GM19452 (cell line): ENCODE results near the gene SLC35E3.
A peak's percentile ranks its signal among the peaks of the same experiment; 100 is the strongest.

Source experiments
- ATAC-seq: cut with Tn5 transposase; IDR thresholded peaks from one replicate; pipeline ENCODE4 v1.9.1; 2021; ENCODE audit not compliant: unreplicated experiment

Gene SLC35E3

GRCh38 chr12:68745904-68746571 is at the start of gene SLC35E3:
Gene SLC35E3 (plus strand): TSS chr12:68746176. CDS start chr12:68746378, 202 bp downstream.
- ATAC-seq = peak; percentile 96

- ATAC-seq = no peak
Measured at GRCh38 chr12:68699486-68699885, 46.5 kb upstream of the SLC35E3 start.

DNA sequence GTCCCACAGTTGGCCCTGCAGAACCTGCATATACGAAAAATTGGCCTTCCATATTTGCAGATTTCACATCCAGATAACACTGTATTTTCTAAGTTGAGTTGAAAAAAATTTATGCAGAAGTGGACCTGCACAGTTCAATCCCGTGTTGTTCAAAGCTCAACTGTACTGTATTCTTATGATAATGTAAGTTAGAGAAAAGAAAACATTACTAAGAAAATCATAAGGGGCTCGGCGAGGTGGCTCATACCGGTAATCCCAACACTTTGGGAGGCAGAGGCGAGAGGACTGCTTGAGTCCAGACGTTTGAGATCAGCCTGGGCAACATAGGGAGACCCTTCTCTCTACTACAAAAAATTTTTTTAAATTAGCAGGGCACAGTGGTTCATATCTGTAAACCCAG is 18.2 kb upstream of the SLC35E3 start:
- ATAC-seq = no peak

- no peak for ATAC-seq
Measured at GRCh38 chr12:68733661-68734071, 12.3 kb upstream of the SLC35E3 start.

GRCh38 chr12:68739891-68740290 is 6.1 kb upstream of the SLC35E3 start:
- ATAC-seq = no peak

- ATAC-seq = no peak
Measured at GRCh38 chr12:68743356-68743755, 2.6 kb upstream of the SLC35E3 start.

GRCh38 chr12:68745376-68745903 is 536 bp upstream of the SLC35E3 start:
- no peak for ATAC-seq

DNA sequence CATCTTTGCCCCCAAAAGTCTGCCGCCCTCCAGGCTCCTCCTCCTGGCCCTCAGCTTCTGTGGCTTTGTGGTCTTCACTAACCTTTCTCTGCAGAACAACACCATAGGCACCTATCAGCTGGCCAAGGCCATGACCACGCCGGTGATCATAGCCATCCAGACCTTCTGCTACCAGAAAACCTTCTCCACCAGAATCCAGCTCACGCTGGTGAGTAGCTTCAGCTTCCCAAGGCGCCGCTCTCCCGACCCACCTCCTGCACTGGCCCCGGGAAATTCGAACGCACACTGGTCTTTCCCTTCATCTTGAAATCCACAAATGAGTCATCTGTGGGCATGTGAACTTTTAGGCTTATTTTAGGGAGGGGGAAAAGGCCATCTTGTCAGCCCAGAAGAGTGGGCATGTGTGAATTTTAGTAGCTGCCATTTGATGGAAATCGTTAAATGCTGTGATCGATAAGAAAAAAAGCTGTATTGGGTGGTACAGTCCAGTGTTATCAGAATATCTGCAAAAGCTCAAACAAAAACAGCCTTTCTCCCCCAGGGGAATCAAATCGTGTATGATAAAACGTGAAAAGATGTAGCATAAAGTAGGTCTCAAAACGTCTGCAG is 700 bp downstream of the SLC35E3 start:
- ATAC-seq = peak; percentile 42

GRCh38 chr12:68749443-68749842 is 3.5 kb downstream of the SLC35E3 start:
- ATAC-seq = no peak

DNA sequence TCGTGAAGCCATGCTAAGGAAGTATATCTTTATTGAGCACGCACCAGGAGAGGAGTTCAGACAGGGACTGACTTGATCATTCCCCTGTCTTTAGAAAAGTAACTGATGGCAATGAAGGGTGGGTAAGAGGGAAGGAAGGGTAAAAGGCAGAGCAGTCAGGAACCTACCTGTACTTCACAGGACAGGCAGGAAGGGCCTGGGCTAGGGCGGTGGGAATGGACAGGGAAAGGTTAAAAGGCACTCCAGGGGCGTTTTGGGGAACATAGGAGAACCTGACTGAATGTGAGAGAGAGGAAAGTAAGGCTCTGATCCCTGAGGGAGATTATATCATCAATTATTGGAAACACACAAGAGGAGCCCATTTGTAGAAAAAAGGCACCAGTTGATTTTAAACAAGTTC is 3.9 kb downstream of the SLC35E3 start:
- no peak for ATAC-seq

DNA sequence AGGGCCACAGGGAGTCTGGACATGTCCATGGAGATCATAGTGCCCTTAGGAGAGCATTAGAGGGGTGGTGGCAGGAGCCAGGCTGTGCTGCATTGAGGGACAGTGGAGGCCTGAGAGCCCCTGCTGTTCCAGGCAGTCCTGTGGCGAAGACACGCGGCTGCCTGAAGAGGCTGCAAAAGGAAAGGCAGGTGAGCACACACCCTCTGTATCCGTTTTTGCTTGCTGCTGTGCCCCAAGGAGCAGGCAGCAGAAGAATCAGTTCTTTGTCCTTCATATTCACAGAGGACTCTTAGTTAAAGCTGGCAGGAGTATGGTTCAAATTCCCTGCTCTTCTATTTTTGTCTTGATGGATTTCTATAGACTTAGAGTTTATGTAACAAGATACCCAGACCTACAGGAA is 4.5 kb downstream of the SLC35E3 start:
- no peak for ATAC-seq

GRCh38 chr12:68755536-68756243 is 9.7 kb downstream of the SLC35E3 start:
- ATAC-seq = no peak

DNA sequence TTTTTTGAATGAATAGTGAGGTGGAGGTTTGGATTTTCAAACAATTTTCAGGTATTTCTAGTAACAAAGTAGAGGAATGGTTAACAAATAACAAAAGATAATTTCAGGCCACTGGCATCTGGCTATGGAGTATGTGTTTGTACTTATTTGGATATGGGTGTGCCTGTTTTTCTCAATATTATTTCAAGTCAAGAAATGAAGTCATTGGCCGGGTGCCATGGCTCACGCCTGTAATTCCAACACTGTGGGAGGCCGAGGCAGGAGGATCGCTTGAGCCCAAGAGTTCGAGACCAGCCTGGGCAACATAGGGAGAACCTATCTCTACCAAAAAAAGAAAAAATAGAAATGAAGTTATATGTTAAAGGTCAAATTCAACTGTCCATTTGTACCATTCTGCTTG is 13.9 kb downstream of the SLC35E3 start:
- ATAC-seq = no peak

DNA sequence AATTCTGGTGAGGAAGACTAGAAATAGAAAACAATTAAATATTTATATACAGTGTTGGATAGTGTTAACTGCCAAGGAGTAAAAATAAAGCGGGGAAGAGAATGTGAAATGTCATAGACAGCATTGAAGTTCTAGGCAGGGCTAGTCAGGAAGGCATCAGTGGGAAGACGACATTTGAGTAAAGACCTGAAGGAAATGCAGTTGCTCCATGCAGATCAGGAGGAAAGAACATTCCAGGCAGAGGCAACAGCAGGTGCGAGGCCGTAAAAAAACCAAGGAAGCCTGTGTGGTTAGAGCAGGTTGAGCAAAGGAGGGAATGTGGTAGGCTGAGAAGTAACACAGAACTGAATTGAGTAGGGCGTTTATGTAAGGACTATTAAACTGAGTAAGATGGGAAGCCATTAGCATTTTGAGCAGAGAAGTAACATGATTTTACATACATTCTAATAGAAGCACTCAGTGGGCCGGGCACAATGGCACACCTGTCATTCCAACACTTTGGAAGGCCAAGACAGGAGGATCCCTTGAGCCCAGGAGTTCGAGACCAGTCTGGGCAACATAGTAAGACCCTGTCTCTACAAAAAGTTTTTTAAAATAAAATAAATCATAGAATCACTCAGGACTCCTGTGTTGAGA is 14.9 kb downstream of the SLC35E3 start:
- ATAC-seq = no peak

- no peak for ATAC-seq
Measured at GRCh38 chr12:68761442-68761812, 15.5 kb downstream of the SLC35E3 start.

- ATAC-seq = no peak
Measured at GRCh38 chr12:68761901-68762630, 16.1 kb downstream of the SLC35E3 start.

DNA sequence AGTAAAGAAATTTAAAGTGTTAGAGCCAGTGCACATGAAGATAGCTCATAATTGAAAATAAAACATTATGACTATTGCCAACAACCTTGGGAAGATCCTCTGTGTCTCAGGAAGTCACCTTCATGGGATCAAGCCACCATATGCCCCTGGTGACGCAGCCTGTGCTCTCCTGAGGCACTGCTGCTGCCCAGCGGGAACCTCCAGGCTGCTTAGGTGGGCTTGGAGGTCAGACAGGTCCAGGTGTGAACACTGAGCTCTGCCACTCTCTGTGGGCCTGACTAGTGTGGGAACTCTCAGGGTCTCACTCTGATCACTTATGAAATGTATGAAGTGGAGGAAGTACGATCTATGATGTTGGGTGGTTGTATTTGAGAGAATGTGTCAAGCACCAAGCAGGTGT is 16.7 kb downstream of the SLC35E3 start:
- ATAC-seq = no peak

GRCh38 chr12:68765696-68766095 is 19.7 kb downstream of the SLC35E3 start:
- no peak for ATAC-seq

GRCh38 chr12:68766646-68767045 is 20.7 kb downstream of the SLC35E3 start:
- ATAC-seq = no peak

- ATAC-seq = no peak
Measured at GRCh38 chr12:68767191-68767590, 21.2 kb downstream of the SLC35E3 start.

DNA sequence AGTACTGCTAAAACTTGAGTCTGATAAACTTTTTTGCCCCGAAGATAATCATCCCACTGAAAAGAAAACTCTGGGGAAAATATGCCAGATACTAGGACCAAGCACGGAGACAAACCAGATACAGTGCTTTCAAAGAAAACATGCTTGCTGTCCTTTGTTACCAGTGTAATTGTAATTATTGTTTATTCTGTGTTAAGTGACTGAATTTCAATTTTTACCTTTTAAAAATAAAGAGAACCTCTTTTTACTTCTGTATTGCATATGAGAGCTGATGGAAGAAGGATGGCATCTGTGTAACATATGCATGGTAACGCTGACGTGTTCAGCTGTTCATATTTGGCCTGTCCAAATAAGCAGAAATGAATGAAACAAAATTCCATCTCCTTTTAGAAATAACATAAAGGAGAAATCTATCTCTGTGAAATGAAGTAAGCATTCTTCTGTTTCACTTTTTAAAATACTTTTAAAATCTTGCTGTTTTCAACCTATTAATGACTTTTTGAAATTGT is 22.5 kb downstream of the SLC35E3 start:
- ATAC-seq = no peak
